DMS79 (cell line): ENCODE results near the gene TMEM212.

ENCODE experiments used
- DNase-seq: peaks from one replicate; lab custom pipeline; 2025; lab: John Stamatoyannopoulos, UW

The TMEM212 gene

GRCh38 chr3:171860830-171861535 lies 17.8 kb downstream of the TMEM212 start:
- peak; percentile 11 for DNase-seq

- no peak for DNase-seq
Observed at GRCh38 chr3:171862392-171862791, 19.2 kb downstream of the TMEM212 start.

GRCh38 chr3:171862993-171863521 lies 19.9 kb downstream of the TMEM212 start:
- DNase-seq, result no peak

GRCh38 chr3:171863920-171864319 lies 20.8 kb downstream of the TMEM212 start:
- no peak for DNase-seq

- DNase-seq, result no peak
Observed at GRCh38 chr3:171865191-171865865, 22.2 kb downstream of the TMEM212 start.

GRCh38 chr3:171867981-171868380 lies 24.8 kb downstream of the TMEM212 start:
- no peak for DNase-seq

GRCh38 chr3:171871392-171872274 lies 28.5 kb downstream of the TMEM212 start:
- DNase-seq, result no peak

GRCh38 chr3:171873580-171873979 lies 30.4 kb downstream of the TMEM212 start:
- no peak for DNase-seq

- no peak for DNase-seq
Observed at GRCh38 chr3:171874251-171874681, 31.1 kb downstream of the TMEM212 start.

- no peak for DNase-seq
Observed at GRCh38 chr3:171874879-171875278, 31.7 kb downstream of the TMEM212 start.

GRCh38 chr3:171875923-171876412 lies 32.8 kb downstream of the TMEM212 start:
- no peak for DNase-seq

- no peak for DNase-seq
Observed at GRCh38 chr3:171876680-171877147, 33.6 kb downstream of the TMEM212 start.

GRCh38 chr3:171878461-171879225 lies 35.5 kb downstream of the TMEM212 start:
- DNase-seq, result peak; percentile 18

- DNase-seq, result peak; percentile 98
Observed at GRCh38 chr3:171879472-171879871, 36.3 kb downstream of the TMEM212 start.

- DNase-seq, result no peak
Observed at GRCh38 chr3:171880101-171880870, 37.1 kb downstream of the TMEM212 start.

- peak; percentile 98 for DNase-seq
Observed at GRCh38 chr3:171881251-171881650, 38.1 kb downstream of the TMEM212 start.

GRCh38 chr3:171883257-171883892 lies 40.2 kb downstream of the TMEM212 start:
- no peak for DNase-seq

GRCh38 chr3:171883893-171884279 lies 40.7 kb downstream of the TMEM212 start:
- DNase-seq, result no peak

- DNase-seq, result no peak
Observed at GRCh38 chr3:171888466-171888865, 45.3 kb downstream of the TMEM212 start.

GRCh38 chr3:171890398-171890797 lies 47.2 kb downstream of the TMEM212 start:
- DNase-seq, result no peak
